HepG2 (cell line): ENCODE measurements around the gene USP9X. TPM values are rescaled to one million over a fixed set of nuclear protein-coding genes. Genes with fewer than 3 reads are reported as not detected.

ENCODE experiments used
- ATAC-seq: fragments of 200-7000 bp; cut with Tn5 transposase; 3 replicates; pipeline ENCODE4 v1.9.1; 2020; ENCODE audit warnings: mild to moderate bottlenecking, moderate library complexity
- BruUV-seq: library from RNA; stranded (reverse); fragments of 400-500 nt; replicated peaks from 2 replicates; lab custom pipeline; 2021; lab: Mats Ljungman, UMichigan
- CTCF ChIA-PET: fragments of 300-600 bp; formaldehyde crosslinking; extraction: SDS; loops from one replicate; lab custom pipeline; 2021; ENCODE audit warnings: low total read pairs, inconsistent platforms, low intra/inter-chr PET ratio; lab: Yijun Ruan, JAX
- POLR2A ChIA-PET: fragments of 350-600 bp; sonication (Branson Sonifier 250); formaldehyde crosslinking; loops from one replicate; lab custom pipeline; 2020; ENCODE audit warnings: antibody characterized with exemption, inconsistent platforms; lab: Yijun Ruan, JAX
- DNase-seq: peaks from one replicate; pipeline ENCODE4 v3.0.0-alpha.2; 2015; ENCODE audit warnings: low spot score
- FAIRE-seq: peaks from 3 replicates; lab custom pipeline; 2011; peaks lifted over from hg19 to GRCh38; lab: Jason Lieb, UNC
- H2AFZ ChIP-seq: one replicate; pipeline ENCODE4 v1.6.1; 2011; ENCODE audit warnings: low read length, inconsistent platforms
- H3K27ac ChIP-seq: fragments of 300-600 bp; 3 replicates; pipeline ENCODE4 v1.8.0; 2011; ENCODE audit warnings: mixed run types, mild to moderate bottlenecking, mixed read lengths, low read length, inconsistent platforms; ENCODE audit not compliant: insufficient read depth; ENCODE audit errors: extremely low read length
- H3K27me3 ChIP-seq, 2 experiments: fragments of 200-600 bp in 1 of 2; 2 replicates in 1 of 2; 3 replicates in 1 of 2; pipeline versions ENCODE4 v1.6.0 to v1.8.0; 2011; ENCODE audit warnings: low read length in 2 of 2, mild to moderate bottlenecking in 2 of 2, moderate library complexity in 2 of 2, inconsistent platforms in 1 of 2; ENCODE audit not compliant: insufficient read depth in 2 of 2, control insufficient read depth in 1 of 2
- H3K36me3 ChIP-seq, 2 experiments: fragments of 200-600 bp in 1 of 2; replicated peaks in 1 of 2; 2 replicates in 1 of 2; 3 replicates in 1 of 2; pipeline versions ENCODE4 v1.5.1 to v1.8.0; 2011; ENCODE audit warnings: low read length in 2 of 2, inconsistent platforms in 1 of 2; ENCODE audit not compliant: insufficient read depth in 2 of 2, control insufficient read depth in 1 of 2
- H3K4me1 ChIP-seq: 2 replicates; pipeline ENCODE4 v1.5.1; 2012; ENCODE audit warnings: low read length, inconsistent platforms; ENCODE audit not compliant: insufficient read depth
- H3K4me2 ChIP-seq: 2 replicates; pipeline ENCODE4 v1.6.0; 2011; ENCODE audit warnings: low read depth, low read length, inconsistent platforms
- H3K4me3 ChIP-seq, 3 experiments: fragments of 200-600 bp in 1 of 3; sonication (generic), shearing (Covaris generic) in 1 of 3; replicated peaks in 1 of 3; 2 replicates each; pipeline ENCODE4 v1.5.1; 2011 to 2016; ENCODE audit warnings: low read length in 3 of 3, inconsistent platforms in 2 of 3, low read depth in 2 of 3, mild to moderate bottlenecking in 2 of 3, control low read depth in 1 of 3, mixed read lengths in 1 of 3; ENCODE audit not compliant: insufficient read depth in 1 of 3
- H3K79me2 ChIP-seq: one replicate; pipeline ENCODE4 v1.6.1; 2011; ENCODE audit warnings: low read length, inconsistent platforms; ENCODE audit not compliant: insufficient read depth
- H3K9ac ChIP-seq: 2 replicates; pipeline ENCODE4 v1.6.0; 2011; ENCODE audit warnings: mild to moderate bottlenecking, low read depth, low read length, inconsistent platforms; ENCODE audit not compliant: insufficient read depth
- H3K9me3 ChIP-seq: 2 replicates; pipeline ENCODE4 v1.5.1; 2012; ENCODE audit warnings: mild to moderate bottlenecking, low read length
- H4K20me1 ChIP-seq: 2 replicates; pipeline ENCODE4 v1.6.0; 2011; ENCODE audit warnings: inconsistent platforms, mild to moderate bottlenecking, low read length, moderate library complexity; ENCODE audit not compliant: insufficient read depth
- MEIS2 ChIP-seq: sonication (generic); formaldehyde crosslinking; IDR thresholded peaks from 2 replicates; pipeline ENCODE4 v1.9.0; 2021; ENCODE audit warnings: mild to moderate bottlenecking, missing genetic modification reagents
- NAIF1 ChIP-seq: sonication (generic); formaldehyde crosslinking; IDR thresholded peaks from 2 replicates; pipeline ENCODE4 v1.5.0; 2020; ENCODE audit warnings: mild to moderate bottlenecking, missing genetic modification reagents, borderline replicate concordance
- RFXANK ChIP-seq: IDR thresholded peaks from 2 replicates; pipeline ENCODE4 v1.6.1; 2016
- SMC3 ChIP-seq: IDR thresholded peaks from 2 replicates; pipeline ENCODE4 v1.6.1; 2011; ENCODE audit warnings: low read length, improper control_type of control experiment
- TEAD3 ChIP-seq: optimal IDR thresholded peaks from 2 replicates; pipeline ENCODE3; 2016; ENCODE audit warnings: borderline replicate concordance
- ZNF3 ChIP-seq: IDR thresholded peaks from 2 replicates; pipeline ENCODE4 v1.7.0; 2017; ENCODE audit warnings: inconsistent platforms
- WGBS: methylation state at CpG from one replicate; pipeline ENCODE4 v1.1.6; 2017; ENCODE audit warnings: low lambda C conversion rate; 5-methylcytosine and 5-hydroxymethylcytosine counted together
- in situ Hi-C: cut with HindIII; loops from 2 replicates; pipeline ENCODE4 v1.10.0; 2017; ENCODE audit warnings: low pct_unique_long_range_greater_than_20kb; ENCODE audit not compliant: extremely low pct_ligation_motif_present
- intact Hi-C: fragments of 100-400 bp; cut with micrococcal nuclease; formaldehyde crosslinking; loops from one replicate; pipeline ENCODE4 v1.10.0; 2022; ENCODE audit not compliant: unreplicated experiment
- polyA plus RNA-seq, 8 experiments: library from polyadenylated mRNA; depleted of rRNA in 3 of 8; stranded (reverse) in 7 of 8; unstranded in 1 of 8; fragments of >200 nt; fragmentation: Illumina TruSeq in 4 of 8; extraction: Trizol in 4 of 8; gene quantifications; 2 replicates each; pipeline versions ENCODE4 v1.2.1 to v1.2.3, GENCODE V29; 2011 to 2016; ENCODE audit warnings: low read depth in 4 of 8, missing spikeins in 1 of 8, mixed read lengths in 1 of 8; ENCODE audit not compliant: insufficient read depth in 1 of 8
- total RNA-seq, 5 experiments: library from RNA; depleted of rRNA; stranded (reverse); fragments of >200 nt; fragmentation: Illumina TruSeq; extraction: Trizol; gene quantifications; 2 replicates each; pipeline ENCODE4 v1.2.3, GENCODE V29; 2016; ENCODE audit warnings: low read depth in 1 of 5
- TF ChIP-seq, protein P1 (sequence below): sonication (generic); formaldehyde crosslinking; IDR thresholded peaks from 2 replicates; pipeline ENCODE4 v1.9.0; 2022; ENCODE audit warnings: missing genetic modification reagents, mild to moderate bottlenecking, borderline replicate concordance
- TF ChIP-seq, protein P2 (sequence below): sonication (generic); formaldehyde crosslinking; IDR thresholded peaks from 2 replicates; pipeline ENCODE4 v1.4.0; 2020; ENCODE audit warnings: mild to moderate bottlenecking, missing genetic modification reagents
- TF ChIP-seq, protein P3 (sequence below): sonication (generic); formaldehyde crosslinking; IDR thresholded peaks from 2 replicates; pipeline ENCODE4 v1.4.0; 2020; ENCODE audit warnings: missing genetic modification reagents
- TF ChIP-seq, protein P4 (sequence below): sonication (generic); formaldehyde crosslinking; IDR thresholded peaks from 2 replicates; pipeline ENCODE4 v1.9.0; 2021; ENCODE audit warnings: mild to moderate bottlenecking, missing genetic modification reagents
- TF ChIP-seq, protein P5 (sequence below): sonication (generic); formaldehyde crosslinking; IDR thresholded peaks from 2 replicates; pipeline ENCODE4 v1.4.0; 2020; ENCODE audit warnings: missing genetic modification reagents

USP9X gene
- total and polyA plus RNA-seq, 2 of the 13 experiments (the other 11 are each of a cell fraction or from before 2014, with no cell fraction given), result 22.2 to 40.5 TPM

DNA sequence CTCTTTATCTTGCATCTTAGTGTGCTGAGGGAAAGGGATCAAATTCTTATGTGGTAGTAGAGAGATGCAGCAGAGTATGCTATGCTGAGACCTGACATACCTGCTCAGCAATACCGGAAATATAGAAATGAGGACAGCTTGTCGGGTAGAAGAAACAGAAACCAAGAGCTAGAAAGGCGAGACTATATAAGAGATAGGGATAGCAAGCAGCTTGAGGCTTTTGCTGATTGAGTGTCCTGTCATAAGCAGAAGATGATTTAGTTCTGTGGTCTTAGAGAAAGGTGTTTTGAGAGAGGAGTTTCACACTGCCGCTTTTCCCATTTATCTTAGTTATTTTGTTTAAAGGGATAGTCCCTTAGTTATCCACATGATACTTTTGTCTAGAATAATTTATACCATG, 31.7 kb downstream of the USP9X start:
- H3K79me2 ChIP-seq, result peaks cover 74% of the 10 kb centered on the region
- FAIRE-seq, result no peak
- DNase-seq, result no peak
- H3K9me3 ChIP-seq, result no peaks in the 10 kb centered on the region
- no peak overlapping the region for H3K27ac ChIP-seq
- no peak overlapping the region for H3K9ac ChIP-seq
- in situ Hi-C loops (loop anchor here (10.0 kb wide), 1 partner anchor 112 kb away; no protein-coding TSS in a partner anchor), intact Hi-C loops (no loop called here)
- H2AFZ ChIP-seq, result no peak overlapping the region
- H3K36me3 ChIP-seq, result no peaks in the 10 kb centered on the region
- peaks cover 16% of the 10 kb centered on the region; the same call in 1 of the 2 replicates for H3K4me1 ChIP-seq
- no peak overlapping the region for H3K4me3 ChIP-seq
- ChIA-PET CTCF (no interaction called here), POLR2A (no interaction called here)
- ATAC-seq, result no peak
- BruUV-seq, result no TSS peak
- 89% methylated on average over 4 of the region's 4 CpGs for WGBS
- no peaks in the 10 kb centered on the region for H3K27me3 ChIP-seq
- peaks cover 48% of the 10 kb centered on the region for H4K20me1 ChIP-seq
- H3K4me2 ChIP-seq, result no peak overlapping the region
- TF ChIP-seq TEAD3 (CRISPR knock-in tag) (no peak), SMC3 (no peak), MEIS2 (no peak), RFXANK (CRISPR knock-in tag) (no peak), ZNF3 (no peak), NAIF1 (CRISPR knock-in tag) (no peak)
- TF ChIP-seq, protein P1, sequence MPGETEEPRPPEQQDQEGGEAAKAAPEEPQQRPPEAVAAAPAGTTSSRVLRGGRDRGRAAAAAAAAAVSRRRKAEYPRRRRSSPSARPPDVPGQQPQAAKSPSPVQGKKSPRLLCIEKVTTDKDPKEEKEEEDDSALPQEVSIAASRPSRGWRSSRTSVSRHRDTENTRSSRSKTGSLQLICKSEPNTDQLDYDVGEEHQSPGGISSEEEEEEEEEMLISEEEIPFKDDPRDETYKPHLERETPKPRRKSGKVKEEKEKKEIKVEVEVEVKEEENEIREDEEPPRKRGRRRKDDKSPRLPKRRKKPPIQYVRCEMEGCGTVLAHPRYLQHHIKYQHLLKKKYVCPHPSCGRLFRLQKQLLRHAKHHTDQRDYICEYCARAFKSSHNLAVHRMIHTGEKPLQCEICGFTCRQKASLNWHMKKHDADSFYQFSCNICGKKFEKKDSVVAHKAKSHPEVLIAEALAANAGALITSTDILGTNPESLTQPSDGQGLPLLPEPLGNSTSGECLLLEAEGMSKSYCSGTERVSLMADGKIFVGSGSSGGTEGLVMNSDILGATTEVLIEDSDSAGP, result no peak
- TF ChIP-seq, protein P2, sequence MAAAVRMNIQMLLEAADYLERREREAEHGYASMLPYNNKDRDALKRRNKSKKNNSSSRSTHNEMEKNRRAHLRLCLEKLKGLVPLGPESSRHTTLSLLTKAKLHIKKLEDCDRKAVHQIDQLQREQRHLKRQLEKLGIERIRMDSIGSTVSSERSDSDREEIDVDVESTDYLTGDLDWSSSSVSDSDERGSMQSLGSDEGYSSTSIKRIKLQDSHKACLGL, result no peak
- TF ChIP-seq, protein P3, sequence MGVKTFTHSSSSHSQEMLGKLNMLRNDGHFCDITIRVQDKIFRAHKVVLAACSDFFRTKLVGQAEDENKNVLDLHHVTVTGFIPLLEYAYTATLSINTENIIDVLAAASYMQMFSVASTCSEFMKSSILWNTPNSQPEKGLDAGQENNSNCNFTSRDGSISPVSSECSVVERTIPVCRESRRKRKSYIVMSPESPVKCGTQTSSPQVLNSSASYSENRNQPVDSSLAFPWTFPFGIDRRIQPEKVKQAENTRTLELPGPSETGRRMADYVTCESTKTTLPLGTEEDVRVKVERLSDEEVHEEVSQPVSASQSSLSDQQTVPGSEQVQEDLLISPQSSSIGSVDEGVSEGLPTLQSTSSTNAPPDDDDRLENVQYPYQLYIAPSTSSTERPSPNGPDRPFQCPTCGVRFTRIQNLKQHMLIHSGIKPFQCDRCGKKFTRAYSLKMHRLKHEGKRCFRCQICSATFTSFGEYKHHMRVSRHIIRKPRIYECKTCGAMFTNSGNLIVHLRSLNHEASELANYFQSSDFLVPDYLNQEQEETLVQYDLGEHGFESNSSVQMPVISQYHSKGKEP (CRISPR knock-in tag), result no peak
- TF ChIP-seq, protein P4, sequence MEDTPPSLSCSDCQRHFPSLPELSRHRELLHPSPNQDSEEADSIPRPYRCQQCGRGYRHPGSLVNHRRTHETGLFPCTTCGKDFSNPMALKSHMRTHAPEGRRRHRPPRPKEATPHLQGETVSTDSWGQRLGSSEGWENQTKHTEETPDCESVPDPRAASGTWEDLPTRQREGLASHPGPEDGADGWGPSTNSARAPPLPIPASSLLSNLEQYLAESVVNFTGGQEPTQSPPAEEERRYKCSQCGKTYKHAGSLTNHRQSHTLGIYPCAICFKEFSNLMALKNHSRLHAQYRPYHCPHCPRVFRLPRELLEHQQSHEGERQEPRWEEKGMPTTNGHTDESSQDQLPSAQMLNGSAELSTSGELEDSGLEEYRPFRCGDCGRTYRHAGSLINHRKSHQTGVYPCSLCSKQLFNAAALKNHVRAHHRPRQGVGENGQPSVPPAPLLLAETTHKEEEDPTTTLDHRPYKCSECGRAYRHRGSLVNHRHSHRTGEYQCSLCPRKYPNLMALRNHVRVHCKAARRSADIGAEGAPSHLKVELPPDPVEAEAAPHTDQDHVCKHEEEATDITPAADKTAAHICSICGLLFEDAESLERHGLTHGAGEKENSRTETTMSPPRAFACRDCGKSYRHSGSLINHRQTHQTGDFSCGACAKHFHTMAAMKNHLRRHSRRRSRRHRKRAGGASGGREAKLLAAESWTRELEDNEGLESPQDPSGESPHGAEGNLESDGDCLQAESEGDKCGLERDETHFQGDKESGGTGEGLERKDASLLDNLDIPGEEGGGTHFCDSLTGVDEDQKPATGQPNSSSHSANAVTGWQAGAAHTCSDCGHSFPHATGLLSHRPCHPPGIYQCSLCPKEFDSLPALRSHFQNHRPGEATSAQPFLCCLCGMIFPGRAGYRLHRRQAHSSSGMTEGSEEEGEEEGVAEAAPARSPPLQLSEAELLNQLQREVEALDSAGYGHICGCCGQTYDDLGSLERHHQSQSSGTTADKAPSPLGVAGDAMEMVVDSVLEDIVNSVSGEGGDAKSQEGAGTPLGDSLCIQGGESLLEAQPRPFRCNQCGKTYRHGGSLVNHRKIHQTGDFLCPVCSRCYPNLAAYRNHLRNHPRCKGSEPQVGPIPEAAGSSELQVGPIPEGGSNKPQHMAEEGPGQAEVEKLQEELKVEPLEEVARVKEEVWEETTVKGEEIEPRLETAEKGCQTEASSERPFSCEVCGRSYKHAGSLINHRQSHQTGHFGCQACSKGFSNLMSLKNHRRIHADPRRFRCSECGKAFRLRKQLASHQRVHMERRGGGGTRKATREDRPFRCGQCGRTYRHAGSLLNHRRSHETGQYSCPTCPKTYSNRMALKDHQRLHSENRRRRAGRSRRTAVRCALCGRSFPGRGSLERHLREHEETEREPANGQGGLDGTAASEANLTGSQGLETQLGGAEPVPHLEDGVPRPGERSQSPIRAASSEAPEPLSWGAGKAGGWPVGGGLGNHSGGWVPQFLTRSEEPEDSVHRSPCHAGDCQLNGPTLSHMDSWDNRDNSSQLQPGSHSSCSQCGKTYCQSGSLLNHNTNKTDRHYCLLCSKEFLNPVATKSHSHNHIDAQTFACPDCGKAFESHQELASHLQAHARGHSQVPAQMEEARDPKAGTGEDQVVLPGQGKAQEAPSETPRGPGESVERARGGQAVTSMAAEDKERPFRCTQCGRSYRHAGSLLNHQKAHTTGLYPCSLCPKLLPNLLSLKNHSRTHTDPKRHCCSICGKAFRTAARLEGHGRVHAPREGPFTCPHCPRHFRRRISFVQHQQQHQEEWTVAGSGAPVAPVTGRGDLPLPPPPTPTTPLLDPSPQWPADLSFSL (CRISPR knock-in tag), result no peak
- TF ChIP-seq, protein P5, sequence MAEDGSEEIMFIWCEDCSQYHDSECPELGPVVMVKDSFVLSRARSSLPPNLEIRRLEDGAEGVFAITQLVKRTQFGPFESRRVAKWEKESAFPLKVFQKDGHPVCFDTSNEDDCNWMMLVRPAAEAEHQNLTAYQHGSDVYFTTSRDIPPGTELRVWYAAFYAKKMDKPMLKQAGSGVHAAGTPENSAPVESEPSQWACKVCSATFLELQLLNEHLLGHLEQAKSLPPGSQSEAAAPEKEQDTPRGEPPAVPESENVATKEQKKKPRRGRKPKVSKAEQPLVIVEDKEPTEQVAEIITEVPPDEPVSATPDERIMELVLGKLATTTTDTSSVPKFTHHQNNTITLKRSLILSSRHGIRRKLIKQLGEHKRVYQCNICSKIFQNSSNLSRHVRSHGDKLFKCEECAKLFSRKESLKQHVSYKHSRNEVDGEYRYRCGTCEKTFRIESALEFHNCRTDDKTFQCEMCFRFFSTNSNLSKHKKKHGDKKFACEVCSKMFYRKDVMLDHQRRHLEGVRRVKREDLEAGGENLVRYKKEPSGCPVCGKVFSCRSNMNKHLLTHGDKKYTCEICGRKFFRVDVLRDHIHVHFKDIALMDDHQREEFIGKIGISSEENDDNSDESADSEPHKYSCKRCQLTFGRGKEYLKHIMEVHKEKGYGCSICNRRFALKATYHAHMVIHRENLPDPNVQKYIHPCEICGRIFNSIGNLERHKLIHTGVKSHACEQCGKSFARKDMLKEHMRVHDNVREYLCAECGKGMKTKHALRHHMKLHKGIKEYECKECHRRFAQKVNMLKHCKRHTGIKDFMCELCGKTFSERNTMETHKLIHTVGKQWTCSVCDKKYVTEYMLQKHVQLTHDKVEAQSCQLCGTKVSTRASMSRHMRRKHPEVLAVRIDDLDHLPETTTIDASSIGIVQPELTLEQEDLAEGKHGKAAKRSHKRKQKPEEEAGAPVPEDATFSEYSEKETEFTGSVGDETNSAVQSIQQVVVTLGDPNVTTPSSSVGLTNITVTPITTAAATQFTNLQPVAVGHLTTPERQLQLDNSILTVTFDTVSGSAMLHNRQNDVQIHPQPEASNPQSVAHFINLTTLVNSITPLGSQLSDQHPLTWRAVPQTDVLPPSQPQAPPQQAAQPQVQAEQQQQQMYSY (CRISPR knock-in tag), result no peak
